NCI-H1930 (cell line): ENCODE data around the gene CSTA.

ENCODE experiments used
- DNase-seq, 2 experiments: peaks; one replicate each; lab custom pipeline; 2025; lab: John Stamatoyannopoulos, UW

Gene CSTA

DNA sequence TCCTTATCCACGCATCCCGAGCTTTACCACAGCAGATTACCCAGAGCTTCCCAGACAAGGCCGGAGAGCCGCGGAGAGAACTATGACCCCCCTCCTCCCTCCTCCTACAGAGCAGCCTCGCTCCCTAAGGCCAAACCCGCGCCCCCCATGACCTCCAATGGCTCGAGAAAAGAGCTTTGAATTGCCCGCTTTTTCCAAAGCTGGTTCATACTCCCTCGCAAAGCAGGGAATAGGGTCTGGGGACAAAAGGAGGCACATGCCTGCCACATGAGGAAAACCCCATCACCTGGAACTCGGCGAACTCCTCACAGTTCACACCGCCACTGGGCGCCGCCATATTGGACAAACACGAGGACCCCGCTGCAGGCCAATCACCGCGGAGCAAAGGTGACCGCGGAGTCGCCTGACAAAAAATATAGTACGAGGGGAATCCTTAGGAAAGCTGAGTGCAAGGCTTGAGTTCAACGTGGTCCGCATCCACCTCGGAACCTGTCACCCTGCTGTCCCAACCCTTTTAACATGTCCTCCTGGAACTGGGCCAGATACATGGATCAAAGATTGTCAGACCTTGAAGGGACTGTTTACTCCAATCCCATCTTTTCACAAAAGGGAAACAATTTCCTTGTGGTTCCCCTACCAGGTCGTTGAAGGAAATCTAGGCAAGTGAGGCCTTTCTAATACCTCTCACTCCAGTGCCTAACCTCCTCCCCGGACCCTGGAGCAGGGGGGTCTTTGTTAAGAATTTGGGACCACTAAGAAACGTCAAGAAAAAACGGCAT is 58.0 kb downstream of the CSTA start, which contains the start of gene MIX23:
Gene MIX23 (minus strand): TSS at position 344 of the 779 bp plus-strand sequence. CDS start 7 bp downstream, at position 337.
- peak; percentile 78 to 85 for DNase-seq

DNA sequence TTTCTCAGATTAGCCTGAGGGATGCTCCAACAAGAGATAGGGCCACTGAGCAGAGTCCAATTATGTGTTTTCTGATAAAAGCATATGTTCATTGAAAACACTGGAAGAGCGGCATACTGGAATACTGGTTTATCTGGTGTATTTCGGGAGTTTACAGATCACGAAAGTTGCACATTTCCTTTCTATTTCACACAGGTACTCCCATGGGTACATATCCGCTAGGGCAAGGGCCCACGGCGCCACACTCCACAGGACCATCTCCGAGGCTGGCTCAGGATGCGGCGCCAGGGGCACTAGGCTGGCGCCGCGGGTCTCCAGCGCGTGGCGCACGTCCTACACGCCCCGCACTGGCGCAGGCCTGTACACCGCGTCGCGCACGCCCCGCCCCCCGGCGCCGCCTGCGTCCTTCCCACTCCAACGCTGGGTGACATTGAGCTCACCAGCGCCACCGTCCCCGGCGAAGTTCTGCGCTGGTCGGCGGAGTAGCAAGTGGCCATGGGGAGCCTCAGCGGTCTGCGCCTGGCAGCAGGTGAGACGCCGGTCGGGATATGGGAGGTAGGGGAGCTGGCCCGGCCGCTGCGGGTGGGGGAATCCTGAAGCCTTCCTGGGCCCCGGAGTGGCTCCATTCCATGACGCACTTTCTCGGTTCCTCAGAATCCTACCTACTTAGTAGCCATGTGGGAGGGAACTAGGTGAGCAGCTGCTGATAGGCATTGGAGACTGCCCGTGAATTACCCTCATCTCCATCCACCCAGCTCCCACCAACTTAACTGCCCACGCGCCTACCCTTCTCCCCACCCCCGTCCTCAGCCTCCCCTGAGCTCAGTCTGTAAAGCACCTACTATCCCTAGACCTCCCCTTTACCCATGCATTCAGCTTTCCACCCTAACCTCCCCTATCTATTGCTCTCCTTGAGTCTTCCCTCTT is 59.0 kb downstream of the CSTA start, which contains the start of gene FAM162A:
Gene FAM162A (plus strand): TSS at position 412 of the 927 bp plus-strand sequence. CDS start 84 bp downstream, at position 496.
- DNase-seq: peak; percentile 88 to 93

DNA sequence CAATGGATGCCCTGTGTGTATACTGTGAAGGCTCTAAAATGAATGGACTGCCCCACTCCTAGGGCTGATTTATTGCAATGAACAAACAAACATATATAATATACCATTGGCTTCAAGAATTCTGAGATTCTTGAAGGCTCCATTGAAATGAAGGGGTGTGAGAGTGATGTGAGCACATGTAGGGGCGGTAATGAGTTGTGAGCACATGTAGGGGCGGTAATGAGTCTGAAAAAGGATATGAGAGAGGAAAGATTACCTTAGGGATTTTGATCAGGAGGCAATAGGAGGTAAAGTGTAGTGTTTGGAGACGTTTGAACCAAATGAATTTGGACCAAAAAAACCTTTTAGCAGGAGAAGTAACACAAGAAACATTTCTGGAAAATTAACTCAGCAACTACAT is 62.7 kb downstream of the CSTA start:
- DNase-seq: no peak

DNA sequence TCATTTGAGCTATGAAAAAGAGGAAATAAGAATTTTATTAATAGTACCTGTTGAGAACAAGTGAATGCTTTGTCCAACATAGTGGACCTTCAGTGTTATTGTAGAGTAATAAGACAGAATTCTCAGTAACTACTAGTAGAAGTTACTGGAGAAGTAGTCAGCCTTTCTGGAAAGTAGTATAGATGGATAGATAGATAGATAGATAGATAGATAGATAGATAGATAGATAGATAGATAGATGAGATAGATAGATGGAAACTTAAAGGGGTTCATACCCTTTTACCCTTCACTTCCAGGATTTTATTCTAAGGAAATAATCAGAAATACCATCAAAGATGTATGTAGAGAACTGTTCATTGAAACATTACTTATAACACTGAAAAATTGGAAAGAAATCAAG is 64.1 kb downstream of the CSTA start:
- no peak for DNase-seq

DNA sequence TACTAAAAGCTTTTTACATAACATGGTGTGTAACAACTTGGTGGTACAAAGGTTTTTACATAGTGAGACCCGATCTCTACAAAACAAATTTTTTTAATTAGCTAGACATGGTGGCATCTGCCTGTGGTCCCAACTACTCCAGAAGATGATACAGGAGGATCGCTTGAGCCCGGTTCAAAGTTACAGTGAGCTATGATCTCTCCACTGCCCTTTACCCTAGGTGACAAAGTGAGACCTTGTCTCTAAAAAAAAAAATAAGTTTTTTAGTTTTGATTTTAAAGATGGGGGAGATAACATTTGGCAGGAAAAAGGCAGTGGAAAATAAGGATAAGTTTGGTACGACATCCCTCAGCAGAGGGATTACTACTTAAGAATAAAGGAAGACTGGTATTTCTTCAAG is 64.8 kb downstream of the CSTA start:
- no peak for DNase-seq

DNA sequence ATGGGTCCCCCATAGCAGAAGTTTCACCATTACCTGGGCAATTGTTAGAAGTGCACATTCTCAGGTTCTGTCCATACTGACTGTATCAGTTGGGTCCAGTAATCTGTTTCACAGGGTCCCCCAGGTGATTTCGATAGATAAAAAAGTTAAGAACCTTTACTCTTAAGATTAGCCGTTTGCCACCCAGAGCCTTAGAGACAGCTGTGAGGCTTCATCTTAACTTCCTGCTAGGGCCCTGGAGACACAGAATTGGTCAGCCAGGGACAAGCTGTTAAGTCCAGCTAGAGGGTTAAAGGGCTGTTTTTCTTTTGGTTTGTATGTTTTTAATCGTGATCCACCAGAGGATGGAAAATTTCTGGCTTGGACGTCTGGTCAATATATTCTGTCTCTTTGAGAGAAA is 65.6 kb downstream of the CSTA start:
- no peak for DNase-seq
